Hepatic stellate cell (primary cell): ENCODE measurements around the gene SUN5.
"Not testable (repeated sequence)": the region's sequence is repeated elsewhere in the genome, so short reads cannot be mapped to it uniquely, and the experiment has no call there.

Source experiments
- DNase-seq: peaks from one replicate; pipeline ENCODE4 v3.0.0; 2011; ENCODE audit warnings: low spot score

The SUN5 gene

DNA sequence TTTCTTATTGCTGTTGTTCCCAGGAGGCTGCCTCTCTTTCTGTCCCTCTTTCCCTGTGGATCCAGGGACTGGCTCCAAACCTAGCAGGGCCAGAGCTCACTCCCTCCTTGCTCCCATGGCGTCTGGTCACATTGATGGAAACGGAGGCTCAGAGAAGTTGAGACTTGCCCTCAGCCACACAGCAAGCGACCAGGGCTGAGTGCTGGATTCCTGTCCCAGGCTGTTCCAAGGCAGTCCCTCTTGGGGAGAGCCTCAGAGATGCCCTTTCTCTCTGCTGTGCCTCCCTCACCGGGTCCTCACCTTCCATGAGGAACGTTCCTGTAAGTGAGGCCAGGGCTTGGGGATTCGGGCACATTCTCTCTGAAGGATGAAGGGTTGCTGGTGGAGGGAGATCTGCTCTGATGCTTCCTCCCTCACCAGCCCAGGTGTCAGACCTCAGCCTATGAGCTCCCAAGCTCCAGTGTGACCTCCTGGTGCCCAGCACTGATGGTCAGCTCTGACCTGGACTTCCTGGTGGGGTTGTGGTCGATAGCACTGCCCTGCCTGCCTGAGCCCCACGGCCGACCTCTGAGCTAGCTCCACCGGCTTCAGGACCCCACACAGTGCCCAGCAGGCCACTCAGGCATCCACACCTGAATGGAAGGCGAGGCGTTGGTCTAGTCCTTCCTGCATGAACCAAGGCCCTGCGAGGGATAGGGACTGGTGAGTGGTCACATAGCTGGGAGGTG, 26.8 kb downstream of the SUN5 start:
- DNase-seq, result no peak

DNA sequence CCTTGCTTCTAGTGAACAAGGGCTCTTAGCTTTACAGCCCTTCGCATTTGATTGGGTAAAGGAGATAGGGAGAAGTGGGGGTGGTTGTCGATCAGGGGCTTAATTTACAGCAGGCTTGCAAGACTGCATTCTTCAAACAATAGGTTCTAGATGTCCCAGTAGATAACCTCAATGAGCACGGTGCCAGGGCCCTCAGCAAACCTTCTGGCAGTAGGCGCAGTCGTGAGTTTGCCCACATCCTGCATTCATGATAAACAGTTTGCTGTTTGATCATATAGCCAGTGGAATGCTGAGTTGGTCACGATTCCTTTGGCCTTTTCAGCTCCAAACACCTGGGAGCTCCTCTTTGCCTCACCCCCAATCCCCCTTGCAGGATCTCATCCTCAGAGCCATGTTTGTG, 27.5 kb downstream of the SUN5 start:
- DNase-seq, result no peak

DNA sequence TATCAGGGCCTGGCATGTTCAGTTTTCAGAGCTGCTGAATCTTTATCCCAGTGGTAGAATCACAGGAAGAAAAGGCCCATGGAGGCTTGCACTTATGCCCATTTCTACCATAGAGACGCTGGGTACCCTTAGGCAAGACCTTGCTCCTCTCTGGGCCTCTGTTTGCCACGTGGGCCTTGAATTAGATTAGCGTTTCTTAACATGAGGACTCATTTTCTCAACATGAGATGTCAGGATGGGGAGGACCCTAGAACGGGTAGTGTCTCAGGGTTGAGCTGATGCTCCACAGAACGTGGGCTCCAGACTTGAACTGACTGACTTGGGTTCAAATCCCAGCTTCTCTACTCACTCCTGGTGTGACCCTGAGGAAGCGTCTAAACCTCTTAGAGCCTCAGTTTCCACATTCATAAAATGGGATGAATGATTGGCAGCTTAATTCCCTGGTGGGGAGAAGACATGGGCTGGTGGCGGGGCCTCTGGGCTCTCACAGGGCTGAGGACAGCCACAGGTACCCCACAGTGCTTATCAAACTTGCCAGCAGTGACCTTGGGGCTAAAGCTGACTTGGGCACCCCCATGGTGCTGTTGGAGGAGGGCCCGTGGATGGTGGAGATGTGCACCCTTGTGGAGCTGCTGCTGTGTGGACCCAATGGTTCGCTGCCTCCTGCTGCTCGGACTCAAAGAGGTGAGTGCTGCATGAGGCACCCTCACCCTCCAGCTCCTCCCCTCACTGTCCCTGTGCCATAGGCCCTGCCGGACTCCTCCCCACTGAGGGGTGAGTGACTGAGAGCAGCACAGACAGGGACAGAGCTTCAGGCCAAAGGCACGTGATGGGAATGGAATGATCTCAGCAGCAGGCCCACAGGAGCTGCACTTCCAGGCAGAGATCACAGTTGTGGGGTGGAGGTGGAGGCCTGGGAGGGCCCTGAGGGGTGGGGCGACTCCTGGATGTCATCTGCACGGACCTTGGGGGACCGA, 28.2 kb downstream of the SUN5 start:
- DNase-seq, result no peak

DNA sequence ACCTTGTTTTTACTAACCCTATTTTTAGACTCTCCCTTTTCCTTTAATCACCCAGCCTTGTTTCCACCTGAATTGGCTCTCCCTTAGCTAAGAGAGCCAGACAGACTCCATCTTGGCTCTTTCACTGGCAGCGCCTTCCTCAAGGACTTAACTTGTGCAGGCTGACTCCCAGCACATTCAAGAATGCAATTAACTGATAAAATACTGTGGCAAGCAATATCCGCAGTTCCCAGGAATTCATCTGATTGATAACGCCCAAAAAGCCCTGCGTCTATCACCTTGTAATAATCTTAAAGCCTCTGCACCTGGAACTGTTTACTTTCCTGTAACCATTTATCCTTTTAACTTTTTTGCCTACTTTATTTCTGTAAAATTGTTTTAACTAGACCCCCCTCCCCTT, 29.1 kb downstream of the SUN5 start:
- DNase-seq, result not testable (repeated sequence)

DNA sequence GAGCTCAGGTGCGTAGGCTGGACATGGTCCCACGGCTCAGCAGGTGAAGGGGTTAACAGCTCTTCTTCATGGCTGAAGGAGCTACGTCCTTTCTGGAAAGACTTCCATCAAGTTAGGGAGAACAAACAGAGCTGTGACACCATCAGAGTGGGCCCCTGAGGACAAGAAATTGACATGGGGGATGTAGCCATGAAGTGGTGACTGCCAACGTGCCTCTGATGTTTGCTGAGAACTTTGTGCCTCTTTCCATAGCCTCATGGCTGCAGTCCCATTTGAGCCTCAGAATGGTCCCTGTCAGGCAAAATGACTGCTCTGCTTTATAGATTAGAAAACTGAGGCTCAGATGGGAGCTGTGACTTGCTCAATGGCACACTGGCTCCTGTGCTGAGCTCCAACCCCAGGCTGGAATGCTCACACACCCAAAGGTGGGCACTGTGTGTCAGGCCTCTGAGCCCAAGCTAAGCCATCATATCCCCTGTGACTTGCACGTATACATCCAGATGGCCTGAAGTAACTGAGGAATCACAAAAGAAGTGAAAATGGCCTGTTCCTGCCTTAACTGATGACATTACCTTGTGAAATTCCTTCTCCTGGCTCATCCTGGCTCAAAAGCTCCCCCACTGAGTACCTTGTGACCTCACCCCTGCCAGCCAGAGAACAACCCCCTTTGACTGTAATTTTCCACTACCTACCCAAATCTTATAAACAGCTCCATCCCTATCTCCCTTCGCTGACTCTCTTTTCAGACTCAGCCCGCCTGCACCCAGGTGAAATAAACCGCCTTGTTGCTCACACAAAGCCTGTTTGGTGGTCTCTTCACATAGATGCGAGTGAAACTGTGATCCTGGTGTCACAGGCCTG, 29.8 kb downstream of the SUN5 start:
- not testable (repeated sequence) for DNase-seq

DNA sequence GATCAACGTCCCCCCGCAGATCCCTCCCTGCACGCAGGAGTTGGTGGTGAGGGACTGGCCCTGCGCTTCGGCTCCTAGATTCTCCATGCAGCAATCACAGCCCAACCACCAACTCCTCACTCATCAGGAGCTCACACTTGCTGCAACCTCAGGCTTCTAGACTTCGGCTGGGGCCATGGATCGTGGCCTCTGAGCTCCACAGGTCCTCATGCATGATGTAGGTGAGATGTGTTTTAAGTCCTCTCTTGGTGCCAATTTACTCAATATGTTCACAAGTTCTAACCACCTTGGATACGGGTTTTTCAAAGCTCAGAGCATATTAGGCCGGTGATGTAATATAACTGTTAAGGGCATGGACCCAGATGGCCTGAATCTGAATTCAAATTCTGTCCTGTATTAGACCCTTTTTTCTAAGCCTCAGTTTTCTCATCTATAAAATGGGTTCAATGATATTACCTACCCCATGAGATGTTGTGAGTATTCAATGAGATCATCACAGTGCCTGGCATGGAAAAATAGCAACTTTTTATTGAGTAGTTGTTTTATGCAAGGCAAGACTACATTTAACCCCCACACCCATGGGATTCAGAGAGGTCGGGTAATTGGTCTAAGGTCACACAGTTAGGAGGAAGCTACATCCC, 31.0 kb downstream of the SUN5 start:
- DNase-seq, result no peak

DNA sequence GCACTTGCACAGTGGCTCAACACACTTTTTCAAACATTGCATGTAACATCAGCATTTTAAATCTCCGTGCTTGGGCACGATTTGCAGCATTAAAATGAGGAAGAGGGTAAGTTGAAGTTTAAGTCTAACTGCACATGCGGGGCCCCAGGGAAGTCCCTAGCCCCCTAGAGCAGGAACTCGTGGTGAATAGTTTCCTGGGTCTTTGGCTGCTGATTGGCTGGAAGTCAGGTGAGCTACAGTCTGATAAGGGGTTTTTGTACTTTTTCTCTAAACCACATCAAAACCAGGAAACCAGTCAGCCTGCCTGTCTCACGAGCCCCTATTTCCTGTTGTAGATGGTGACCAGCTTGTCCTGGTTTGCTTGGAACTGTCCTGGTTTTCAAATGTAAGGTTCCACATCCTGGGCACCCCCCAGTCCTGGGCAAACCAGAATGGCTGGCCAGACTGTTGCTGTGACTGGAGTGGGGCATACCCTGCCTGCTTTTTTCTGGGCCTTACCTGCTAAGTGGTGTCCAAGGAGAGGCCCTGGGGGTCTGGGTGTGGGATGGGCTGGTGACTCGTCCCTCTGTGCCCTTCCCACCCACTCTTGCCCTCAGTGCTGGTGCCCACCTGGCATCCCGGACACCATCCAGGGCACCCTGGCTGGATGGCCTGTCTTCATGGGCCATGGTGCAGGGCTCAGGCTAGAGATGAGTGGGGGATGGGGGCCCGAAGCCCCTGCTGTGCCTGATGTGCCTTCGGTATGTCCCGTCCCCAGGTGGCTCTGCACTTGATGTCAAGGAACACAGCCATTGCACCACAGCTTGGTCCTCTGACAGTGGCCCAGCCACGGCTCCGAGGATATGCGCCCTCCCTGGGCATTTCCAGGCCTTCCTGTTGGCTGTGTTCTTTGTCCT, 31.8 kb downstream of the SUN5 start:
- DNase-seq, result no peak

DNA sequence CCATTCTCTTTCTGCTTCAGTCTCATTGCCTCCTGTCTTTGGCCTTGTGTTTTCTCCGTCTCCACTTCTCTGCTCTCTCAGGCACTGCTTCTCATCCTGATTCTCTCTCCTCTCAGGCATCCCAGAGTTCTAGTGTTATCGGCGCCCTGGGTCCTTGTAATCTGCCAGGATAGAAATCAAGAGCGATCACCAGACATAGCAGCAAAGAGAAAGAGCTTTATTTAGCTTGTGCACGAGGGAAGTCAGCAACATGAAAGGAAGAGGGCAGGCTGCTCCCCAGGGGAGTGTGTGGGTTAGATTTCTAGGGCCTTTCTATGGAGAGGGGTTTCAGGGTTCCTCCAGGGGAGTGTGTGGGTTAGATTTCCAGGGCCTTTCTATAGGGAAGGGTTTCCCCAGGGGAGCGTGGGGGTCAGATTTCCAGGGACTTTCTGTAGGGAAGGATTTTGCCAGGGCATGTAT, 32.5 kb downstream of the SUN5 start:
- DNase-seq, result no peak

DNA sequence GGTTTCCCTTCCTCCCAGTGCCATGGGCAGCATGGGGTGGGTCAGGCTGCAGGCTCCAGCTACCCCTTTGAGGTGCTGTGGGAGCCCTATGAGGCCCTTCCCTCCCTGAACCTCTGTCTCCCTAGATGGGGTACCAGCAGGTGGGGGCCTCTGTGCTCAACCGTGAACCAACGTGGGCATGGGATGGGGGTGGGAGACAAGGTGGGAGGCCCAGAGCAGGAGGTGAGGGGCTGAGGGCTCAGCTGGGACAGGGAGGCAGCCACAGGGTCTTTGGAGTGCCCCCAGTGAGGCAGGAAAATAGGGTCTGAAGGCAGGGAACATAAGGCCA, 33.3 kb downstream of the SUN5 start:
- no peak for DNase-seq

DNA sequence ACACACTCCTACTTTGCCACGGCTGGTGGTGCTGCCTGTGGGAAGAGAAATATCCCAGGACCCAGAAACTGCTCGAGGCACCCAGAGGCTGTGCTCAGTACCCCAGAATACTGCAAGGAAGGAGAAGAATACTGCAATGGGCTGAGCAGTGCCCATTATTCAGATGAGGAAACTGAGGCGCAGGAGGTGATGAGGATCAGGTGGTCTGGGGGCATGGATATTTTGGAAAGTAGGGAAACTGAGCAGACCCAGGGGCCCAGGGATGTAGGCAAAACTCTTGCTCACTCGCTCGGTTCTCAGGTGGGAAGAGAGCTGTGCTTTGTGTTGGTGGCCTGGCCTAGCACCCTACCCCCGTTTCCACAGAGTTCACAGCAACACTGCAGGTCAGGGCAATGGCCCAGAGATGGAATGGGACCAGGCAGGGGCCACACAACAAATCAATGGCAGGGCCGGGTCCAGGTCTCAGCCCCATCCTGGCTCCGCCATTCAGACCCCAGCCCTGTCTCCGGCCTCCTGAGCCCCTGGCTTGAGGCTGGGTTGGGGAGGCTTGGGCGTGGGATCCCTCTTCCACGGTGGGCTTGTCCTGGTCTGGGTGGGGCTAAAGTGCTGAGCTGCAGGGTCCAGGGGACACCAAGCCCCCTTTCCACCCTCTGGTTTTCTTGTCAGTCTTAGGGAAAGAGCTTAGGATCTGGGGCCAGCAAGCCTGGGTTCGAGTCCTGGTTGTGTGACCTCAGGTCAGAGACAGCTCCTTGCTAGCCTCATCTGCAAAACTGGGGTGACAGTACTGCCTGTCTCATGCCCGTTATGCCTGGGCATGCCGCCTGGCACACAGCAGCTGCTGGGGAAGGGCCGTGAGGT, 33.9 kb downstream of the SUN5 start:
- no peak for DNase-seq

DNA sequence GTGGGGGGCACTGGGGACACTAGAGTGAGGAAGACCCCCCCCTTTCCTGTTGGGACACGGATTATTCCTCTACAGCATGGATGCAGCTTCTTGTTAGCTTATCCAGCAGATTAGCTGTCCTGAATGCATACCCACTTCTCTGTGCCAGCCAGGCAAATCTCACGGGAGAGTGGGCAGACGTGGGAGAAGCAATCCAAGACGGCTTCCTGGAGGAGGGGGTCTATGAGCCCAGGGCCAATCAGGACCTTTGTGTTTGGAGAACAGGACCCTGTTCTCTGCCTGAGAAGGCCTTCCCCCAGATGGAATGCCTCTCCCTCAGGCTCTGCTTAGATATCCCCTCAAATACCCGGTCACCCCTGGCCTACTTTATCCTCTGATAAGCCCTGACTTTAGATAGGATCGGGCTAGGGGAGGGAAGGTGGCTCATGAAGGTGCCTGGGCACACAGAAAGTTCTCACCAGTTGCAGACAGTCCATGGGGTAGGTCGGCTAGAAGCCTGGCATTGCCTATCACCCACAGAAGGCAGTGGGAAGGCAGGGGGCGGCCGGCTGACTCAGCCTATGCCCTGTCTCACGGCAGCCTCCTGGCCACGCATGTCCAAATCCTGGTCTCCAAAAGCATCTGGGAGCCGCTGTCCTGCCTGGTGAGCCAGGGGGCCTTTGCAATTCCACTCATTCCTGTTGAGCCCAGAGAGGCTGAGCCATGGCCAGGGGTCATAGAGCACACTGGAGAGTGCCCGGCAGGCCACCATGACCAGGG, 34.7 kb downstream of the SUN5 start:
- DNase-seq, result peak; percentile 3

DNA sequence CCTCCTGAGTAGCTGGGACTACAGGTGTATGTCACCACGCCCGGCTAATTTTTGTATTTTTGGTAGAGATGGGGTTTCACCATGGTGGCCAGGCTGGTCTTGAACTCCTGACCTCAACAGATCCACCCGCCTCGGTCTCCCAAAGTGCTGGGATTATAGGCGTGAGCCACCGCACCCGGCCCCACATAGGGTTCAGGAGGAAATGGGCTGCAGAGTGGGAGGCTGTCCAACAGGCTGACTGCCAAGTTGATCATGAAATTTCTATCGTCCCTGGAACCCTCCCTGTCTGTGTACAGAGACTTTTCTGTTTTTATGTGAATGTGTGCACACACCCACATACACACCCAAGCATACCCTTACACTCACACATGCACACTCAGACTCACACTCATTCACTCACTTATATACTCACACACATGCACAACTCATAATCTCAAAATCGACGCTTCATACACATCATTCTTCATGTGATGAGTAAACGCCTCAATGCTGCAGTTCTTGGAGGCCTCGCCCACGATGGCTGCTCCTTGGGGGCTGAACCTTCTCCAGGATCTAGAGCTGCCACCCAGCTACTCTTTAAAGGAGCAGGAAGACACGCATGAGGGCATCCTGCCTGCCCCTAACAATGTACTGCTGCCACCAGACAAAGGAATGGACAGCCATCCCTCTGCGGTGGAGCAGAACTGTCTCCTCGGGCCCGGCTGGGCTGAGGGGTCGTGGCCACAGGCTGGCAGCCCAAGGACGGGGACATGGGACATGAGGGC, 35.6 kb downstream of the SUN5 start:
- peak; percentile 3 for DNase-seq

DNA sequence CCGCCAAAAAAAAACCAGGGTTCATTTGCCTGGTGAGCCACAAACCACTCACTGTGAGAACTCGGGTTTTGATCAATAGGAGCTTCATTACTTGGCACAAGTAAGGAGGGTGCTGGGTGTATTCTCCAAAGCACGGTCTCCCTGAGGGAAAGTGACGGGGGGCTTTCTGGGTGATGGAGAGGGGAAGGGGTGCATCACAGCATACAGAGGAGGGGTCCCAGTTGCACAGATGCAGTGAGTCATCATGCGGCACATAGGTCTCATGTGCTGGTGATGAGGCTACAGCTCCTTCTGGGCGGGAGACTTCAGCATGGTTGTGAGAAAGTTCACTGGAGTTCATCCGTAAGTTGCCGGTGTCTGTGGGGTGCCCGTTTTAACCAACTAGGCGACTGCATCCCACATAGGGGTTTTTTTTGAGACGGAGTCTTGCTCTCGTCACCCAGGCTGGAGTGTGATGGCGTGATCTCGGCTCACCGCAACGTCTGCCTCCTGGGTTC, 36.2 kb downstream of the SUN5 start:
- peak; percentile 3 for DNase-seq

DNA sequence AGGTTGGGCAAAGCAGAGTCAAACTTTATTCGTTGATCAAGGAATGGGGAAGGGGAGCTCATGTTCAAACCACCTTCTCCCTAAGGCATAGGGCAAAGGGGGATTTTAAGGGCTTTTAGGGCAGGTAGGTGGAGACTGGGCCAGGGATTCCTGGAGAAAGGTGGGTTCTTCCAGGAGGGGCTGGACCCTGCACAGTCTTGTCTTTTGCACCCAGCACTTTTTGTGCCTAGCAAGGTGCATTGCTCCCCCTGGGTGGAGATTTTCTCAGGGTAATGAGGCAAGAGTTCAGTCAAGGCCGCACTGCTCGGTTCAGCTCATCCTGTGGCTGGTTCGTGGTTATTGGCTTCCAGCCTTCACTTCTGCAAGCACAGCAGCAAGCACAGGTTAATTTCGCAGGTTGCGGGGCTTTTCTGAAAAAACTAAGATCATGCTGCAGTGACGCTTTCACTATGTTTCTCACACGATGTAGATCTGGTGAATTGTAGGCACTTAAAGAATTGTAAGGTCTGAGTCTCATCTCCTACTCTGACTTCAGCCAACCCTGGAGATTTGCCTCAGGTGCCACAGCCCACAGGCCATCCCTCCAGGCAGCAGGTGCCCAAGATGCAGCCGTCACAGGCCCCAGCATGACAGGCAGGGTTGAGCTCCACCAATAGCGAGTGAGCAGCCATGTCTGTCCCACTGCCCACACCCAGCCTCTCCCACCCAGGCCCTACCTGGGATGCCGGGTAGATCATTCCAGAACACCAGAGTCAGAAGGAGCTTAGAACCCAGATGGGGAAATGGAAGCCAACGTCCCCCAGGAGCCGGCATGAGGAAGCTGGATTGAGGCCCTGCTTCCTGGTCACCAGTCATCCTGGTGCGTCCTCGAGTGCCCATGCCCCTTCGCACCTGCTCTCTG, 37.1 kb downstream of the SUN5 start:
- DNase-seq, result peak; percentile 3

DNA sequence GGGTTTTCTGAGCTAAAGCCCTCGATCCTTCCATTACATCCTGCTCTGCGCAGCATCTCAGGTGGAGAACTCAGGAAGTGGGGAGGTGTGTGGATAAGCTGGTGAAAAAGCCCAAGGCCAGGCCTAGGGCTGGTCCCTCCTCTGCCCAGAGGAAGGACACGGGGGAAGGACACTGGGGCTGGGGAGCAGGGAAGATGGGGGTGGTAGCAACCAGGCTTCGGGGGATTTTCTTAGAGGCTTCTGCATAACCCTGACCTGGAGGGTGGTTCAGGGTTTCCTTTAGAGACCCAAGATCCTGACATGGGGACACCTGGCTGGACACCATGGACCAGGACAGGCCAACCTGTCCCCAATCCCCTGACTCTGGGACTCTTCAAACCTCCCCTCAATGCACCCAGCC, 37.9 kb downstream of the SUN5 start:
- DNase-seq, result no peak

DNA sequence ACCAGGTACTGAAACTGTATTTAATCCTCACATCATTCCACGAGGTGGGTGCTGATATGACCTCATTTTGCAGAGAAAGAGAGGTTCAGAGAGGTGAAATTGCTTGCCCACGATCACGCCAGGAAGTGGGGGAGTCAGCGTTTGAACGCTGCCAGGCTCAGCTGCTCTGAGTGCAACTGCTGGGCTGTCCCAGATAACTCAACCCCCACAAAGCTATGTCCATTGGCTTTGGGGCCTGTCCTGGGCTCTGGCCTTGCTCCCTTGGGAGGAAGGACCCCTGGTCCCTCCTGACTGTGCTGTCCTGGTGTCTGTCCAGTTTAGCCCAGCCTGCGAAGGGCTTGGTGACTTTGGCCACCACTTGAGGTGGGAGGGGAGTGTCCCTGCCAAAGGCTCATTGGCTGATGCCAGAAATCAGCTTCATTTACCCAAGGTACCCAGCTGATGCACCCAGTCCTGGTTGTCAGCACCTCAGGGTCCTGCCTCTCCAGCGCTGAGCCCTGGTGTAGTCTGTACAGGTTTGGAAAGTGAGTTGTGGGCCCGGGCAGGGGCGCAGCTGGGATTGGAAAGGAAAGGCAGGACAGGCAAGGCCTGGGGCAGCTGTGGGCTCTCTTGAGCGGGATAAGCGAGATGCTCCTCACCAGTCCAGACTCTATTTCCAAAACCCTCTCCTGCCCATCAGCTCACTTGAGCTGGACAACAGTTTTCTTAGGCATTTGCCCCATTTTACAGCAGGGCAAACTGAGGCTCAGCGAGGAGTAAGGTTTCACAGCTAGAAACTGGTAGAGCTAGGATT, 38.5 kb downstream of the SUN5 start:
- DNase-seq, result peak; percentile 3
